GM12878 (cell line): Measurements from ENCODE around the gene SEC16B. TPM values are rescaled to one million over a fixed set of nuclear protein-coding genes. Genes with fewer than 3 reads are reported as not detected.

ENCODE experiments used
- ATAC-seq: fragments of 200-7000 bp; cut with Tn5 transposase; 3 replicates; pipeline ENCODE4 v1.9.1; 2020; ENCODE audit warnings: mild to moderate bottlenecking, moderate library complexity
- BruUV-seq: library from RNA; stranded (reverse); fragments of 400-500 nt; replicated peaks from 2 replicates; lab custom pipeline; 2021; lab: Mats Ljungman, UMichigan
- CTCF ChIA-PET: fragments of 300-600 bp; sonication (Branson Sonifier 250); formaldehyde crosslinking; extraction: SDS; loops from one replicate; lab custom pipeline; 2021; ENCODE audit warnings: inconsistent platforms; lab: Yijun Ruan, JAX
- POLR2A ChIA-PET: fragments of 350-600 bp; formaldehyde crosslinking; extraction: SDS; loops from one replicate; lab custom pipeline; 2021; ENCODE audit warnings: inconsistent platforms; lab: Charles Lee
- RAD21 ChIA-PET: fragments of 300-600 bp; sonication (Branson Sonifier 250); formaldehyde crosslinking; loops from one replicate; lab custom pipeline; 2023; ENCODE audit warnings: antibody characterized with exemption; ENCODE audit not compliant: unreplicated experiment; lab: Charles Lee
- SMC1A ChIA-PET: fragments of 300-600 bp; sonication (Branson Sonifier 250); formaldehyde crosslinking; loops from one replicate; lab custom pipeline; 2023; ENCODE audit not compliant: unreplicated experiment, uncharacterized antibody; lab: Charles Lee
- DNase-seq: peaks from one replicate; pipeline ENCODE4 v3.0.0-alpha.2; 2011; ENCODE audit warnings: low read depth, low spot score
- FAIRE-seq: peaks from 3 replicates; lab custom pipeline; 2011; peaks lifted over from hg19 to GRCh38; lab: Jason Lieb, UNC
- H2AFZ ChIP-seq: 2 replicates; pipeline ENCODE4 v1.6.0; 2011; ENCODE audit warnings: low read depth, low read length, control low read depth; ENCODE audit not compliant: control insufficient read depth
- H3K27ac ChIP-seq: 2 replicates; pipeline ENCODE4 v1.5.1; 2011; ENCODE audit warnings: control low read depth; ENCODE audit not compliant: control insufficient read depth, insufficient read depth
- H3K27me3 ChIP-seq, 2 experiments: replicated peaks in 1 of 2; 2 replicates each; pipeline versions ENCODE4 v1.6.0 to v1.6.1; 2011; ENCODE audit warnings: low read length in 1 of 2; ENCODE audit not compliant: control insufficient read depth in 2 of 2, insufficient read depth in 2 of 2
- H3K36me3 ChIP-seq, 2 experiments: 2 replicates each; pipeline ENCODE4 v1.5.1; 2011; ENCODE audit warnings: low read length in 1 of 2; ENCODE audit not compliant: control insufficient read depth in 2 of 2, insufficient read depth in 2 of 2
- H3K4me1 ChIP-seq: 2 replicates; pipeline ENCODE4 v1.6.1; 2011; ENCODE audit warnings: mild to moderate bottlenecking, low read length, moderate library complexity, mixed read lengths; ENCODE audit not compliant: control insufficient read depth, insufficient read depth
- H3K4me2 ChIP-seq: 2 replicates; pipeline ENCODE4 v1.6.0; 2011; ENCODE audit warnings: control low read depth; ENCODE audit not compliant: control insufficient read depth, insufficient read depth
- H3K4me3 ChIP-seq: fragments of 200-600 bp; sonication (generic); 2 replicates; pipeline ENCODE4 v1.5.1; 2016
- H3K79me2 ChIP-seq: 2 replicates; pipeline ENCODE4 v1.6.0; 2011; ENCODE audit warnings: low read length; ENCODE audit not compliant: control insufficient read depth, insufficient read depth
- H3K9ac ChIP-seq: 2 replicates; pipeline ENCODE4 v1.8.0; 2011; ENCODE audit warnings: low read length, control low read depth, mixed read lengths; ENCODE audit not compliant: control insufficient read depth, insufficient read depth
- H3K9me3 ChIP-seq: replicated peaks from 3 replicates; pipeline ENCODE4 v1.5.1; 2011; ENCODE audit warnings: mild to moderate bottlenecking, low read length; ENCODE audit not compliant: control insufficient read depth, insufficient read depth
- H4K20me1 ChIP-seq: 2 replicates; pipeline ENCODE4 v1.6.0; 2011; ENCODE audit not compliant: control insufficient read depth, insufficient read depth
- BRCA1 ChIP-seq: IDR thresholded peaks from 2 replicates; pipeline ENCODE4 v1.6.1; 2011; ENCODE audit warnings: low read depth, low read length, improper control_type of control experiment
- HDAC2 ChIP-seq: fragments of 200-600 bp; sonication (generic); IDR thresholded peaks from 2 replicates; pipeline ENCODE4 v1.6.1; 2017
- MTA2 ChIP-seq: fragments of 450-650 bp; IDR thresholded peaks from 2 replicates; pipeline ENCODE4 v1.6.1; 2016; ENCODE audit warnings: low read depth, mild to moderate bottlenecking, moderate library complexity
- NFYB ChIP-seq: IDR thresholded peaks from 2 replicates; pipeline ENCODE4 v1.6.1; 2011; ENCODE audit warnings: low read depth, mild to moderate bottlenecking, low read length, improper control_type of control experiment, moderate library complexity; ENCODE audit not compliant: insufficient read depth
- NR2C2 ChIP-seq: IDR thresholded peaks from 2 replicates; pipeline ENCODE4 v1.6.1; 2011; ENCODE audit warnings: borderline replicate concordance, low read depth; ENCODE audit not compliant: control insufficient read depth, insufficient read length
- POLR2AphosphoS2 ChIP-seq: IDR thresholded peaks from 2 replicates; pipeline ENCODE4 v1.6.1; 2011; ENCODE audit warnings: low read depth, mild to moderate bottlenecking, low read length, improper control_type of control experiment, moderate library complexity
- RELA ChIP-seq: fragments of 450-650 bp; IDR thresholded peaks from 2 replicates; pipeline ENCODE4 v1.8.0; 2014; ENCODE audit warnings: borderline replicate concordance; ENCODE audit not compliant: partially characterized antibody
- YBX1 ChIP-seq: fragments of 450-650 bp; IDR thresholded peaks from 2 replicates; pipeline ENCODE4 v1.6.1; 2016; ENCODE audit warnings: antibody characterized with exemption
- ZSCAN29 ChIP-seq: fragments of 450-650 bp; IDR thresholded peaks from 2 replicates; pipeline ENCODE4 v1.6.1; 2017; ENCODE audit warnings: mild to moderate bottlenecking, moderate library complexity
- WGBS: methylation state at CpG from one replicate; pipeline ENCODE4 v1.1.6; 2016; ENCODE audit warnings: low lambda C conversion rate; ENCODE audit not compliant: insufficient replicate concordance, insufficient coverage; ENCODE audit errors: missing lambda C conversion rate; 5-methylcytosine and 5-hydroxymethylcytosine counted together
- in situ Hi-C: fragments of 300-500 bp; cut with MboI; formaldehyde crosslinking; loops from 9 replicates; pipeline ENCODE4 v1.14.3; 2018; ENCODE audit warnings: mixed read lengths
- intact Hi-C: fragments of 100-400 bp; cut with micrococcal nuclease; formaldehyde crosslinking; loops from one replicate; pipeline ENCODE4 v1.14.2; 2022; ENCODE audit not compliant: unreplicated experiment
- polyA plus RNA-seq, 11 experiments: library from polyadenylated mRNA; depleted of rRNA in 4 of 11; unstranded in 6 of 11; stranded (reverse) in 5 of 11; fragments of >200 nt; fragmentation: Nextera tagmentation in 4 of 11; fragmentation: Illumina TruSeq in 1 of 11; extraction: Ambion mirVana in 4 of 11; extraction: Trizol in 1 of 11; gene quantifications; 1 replicate in 1 of 11; 2 replicates in 10 of 11; pipeline versions ENCODE4 v1.2.1 to v1.2.3, GENCODE V29; 2011 to 2016; ENCODE audit warnings: inconsistent platforms in 2 of 11, missing spikeins in 2 of 11, low read depth in 1 of 11
- total RNA-seq, 4 experiments: library from RNA; depleted of rRNA in 3 of 4; stranded (reverse); fragments of >200 nt in 3 of 4; fragmentation: Illumina TruSeq in 1 of 4; extraction: Trizol in 1 of 4; gene quantifications; 2 replicates each; pipeline versions ENCODE4 v1.2.1 to v1.2.3, GENCODE V29; 2013 to 2021
- TF ChIP-seq, protein P1 (sequence below): fragments of 450-650 bp; IDR thresholded peaks from 2 replicates; pipeline ENCODE4 v1.6.1; 2017; ENCODE audit warnings: borderline replicate concordance
- TF ChIP-seq, protein P2 (sequence below): IDR thresholded peaks from 2 replicates; pipeline ENCODE4 v1.6.1; 2012; ENCODE audit warnings: low read length, inconsistent platforms
- TF ChIP-seq, protein P3 (sequence below): IDR thresholded peaks from 2 replicates; pipeline ENCODE4 v1.6.1; 2011; ENCODE audit warnings: borderline replicate concordance, low read depth, mild to moderate bottlenecking, moderate library complexity, low read length; ENCODE audit not compliant: insufficient read depth, poor library complexity, severe bottlenecking
- TF ChIP-seq, protein P4 (sequence below): fragments of 450-650 bp; IDR thresholded peaks from 2 replicates; pipeline ENCODE4 v1.6.1; 2014; ENCODE audit warnings: mild to moderate bottlenecking

SEC16B gene
- total and polyA plus RNA-seq, 10 of the 15 experiments (the other 5 are each of a cell fraction or from before 2014, with no cell fraction given): 0.10 to 0.94 (median 0.17) TPM; not detected in 2

DNA sequence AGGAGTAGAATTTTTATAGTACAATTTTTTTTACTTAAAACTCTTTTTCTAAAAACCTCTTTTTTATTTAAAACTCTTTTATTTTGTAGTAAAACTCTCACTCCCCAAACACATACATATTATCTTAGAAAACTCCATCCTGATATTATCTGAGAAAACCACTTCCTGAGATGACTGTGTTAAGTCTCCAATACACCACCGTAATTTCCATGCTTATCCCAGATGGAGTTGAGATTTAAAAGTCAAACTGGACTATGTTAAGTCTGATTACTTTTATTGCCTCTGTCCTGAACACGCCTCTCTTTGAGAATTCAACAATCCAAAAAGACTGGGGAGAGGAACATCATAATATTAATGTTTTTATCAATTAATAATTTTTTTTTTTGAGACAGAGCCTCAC, 3.7 kb downstream of the SEC16B start:
- Histone ChIP-seq H2AFZ (no peak overlapping the region), H4K20me1 (no peaks in the 10 kb centered on the region), H3K36me3 (no peaks in the 10 kb centered on the region), H3K79me2 (no peaks in the 10 kb centered on the region), H3K4me3 (no peak overlapping the region), H3K27me3 (no peaks in the 10 kb centered on the region), H3K9me3 (no peaks in the 10 kb centered on the region), H3K4me2 (no peak overlapping the region), H3K4me1 (no peaks in the 10 kb centered on the region), H3K27ac (no peak overlapping the region)
- SMC1A ChIA-PET: no interaction called here
- BruUV-seq: no TSS peak
- RAD21 ChIA-PET: no interaction called here
- POLR2A ChIA-PET: no interaction called here
- FAIRE-seq (no peak), DNase-seq (no peak), ATAC-seq (no peak)
- in situ Hi-C loops: no loop called here
- CTCF ChIA-PET: no interaction called here
- TF ChIP-seq MTA2 (no peak), RELA (no peak)
- TF ChIP-seq, all 136 proteins: peak for 0
- no peak overlapping the region for H3K9ac ChIP-seq
- WGBS: 17% methylated on average over 2 of the region's 2 CpGs
- intact Hi-C loops: no loop called here

DNA sequence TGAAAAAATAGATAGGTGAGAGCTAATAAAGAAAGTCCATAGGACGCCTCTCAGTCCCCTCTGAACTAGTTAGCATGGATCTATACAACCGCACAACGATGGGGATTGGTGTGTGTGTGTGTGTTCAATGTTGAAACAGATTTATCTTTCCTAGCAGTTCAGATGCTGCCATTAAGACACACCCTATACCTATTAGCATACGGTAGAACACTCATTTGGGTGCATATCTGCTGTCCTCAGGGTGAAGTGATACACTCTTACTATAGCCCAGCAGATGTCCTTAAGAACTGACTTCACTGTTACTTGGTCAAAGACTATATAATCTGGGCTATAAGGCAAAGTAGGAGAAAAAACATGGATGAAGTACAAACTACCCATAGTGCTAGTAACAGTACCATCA, 4.6 kb downstream of the SEC16B start:
- in situ Hi-C loops: no loop called here
- FAIRE-seq: no peak
- TF ChIP-seq RELA: no peak
- no peak for TF ChIP-seq HDAC2
- TF ChIP-seq YBX1: no peak
- TF ChIP-seq, protein P1, sequence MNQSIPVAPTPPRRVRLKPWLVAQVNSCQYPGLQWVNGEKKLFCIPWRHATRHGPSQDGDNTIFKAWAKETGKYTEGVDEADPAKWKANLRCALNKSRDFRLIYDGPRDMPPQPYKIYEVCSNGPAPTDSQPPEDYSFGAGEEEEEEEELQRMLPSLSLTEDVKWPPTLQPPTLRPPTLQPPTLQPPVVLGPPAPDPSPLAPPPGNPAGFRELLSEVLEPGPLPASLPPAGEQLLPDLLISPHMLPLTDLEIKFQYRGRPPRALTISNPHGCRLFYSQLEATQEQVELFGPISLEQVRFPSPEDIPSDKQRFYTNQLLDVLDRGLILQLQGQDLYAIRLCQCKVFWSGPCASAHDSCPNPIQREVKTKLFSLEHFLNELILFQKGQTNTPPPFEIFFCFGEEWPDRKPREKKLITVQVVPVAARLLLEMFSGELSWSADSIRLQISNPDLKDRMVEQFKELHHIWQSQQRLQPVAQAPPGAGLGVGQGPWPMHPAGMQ: no peak
- no peak for TF ChIP-seq NFYB
- TF ChIP-seq ZSCAN29: no peak
- TF ChIP-seq, protein P2, sequence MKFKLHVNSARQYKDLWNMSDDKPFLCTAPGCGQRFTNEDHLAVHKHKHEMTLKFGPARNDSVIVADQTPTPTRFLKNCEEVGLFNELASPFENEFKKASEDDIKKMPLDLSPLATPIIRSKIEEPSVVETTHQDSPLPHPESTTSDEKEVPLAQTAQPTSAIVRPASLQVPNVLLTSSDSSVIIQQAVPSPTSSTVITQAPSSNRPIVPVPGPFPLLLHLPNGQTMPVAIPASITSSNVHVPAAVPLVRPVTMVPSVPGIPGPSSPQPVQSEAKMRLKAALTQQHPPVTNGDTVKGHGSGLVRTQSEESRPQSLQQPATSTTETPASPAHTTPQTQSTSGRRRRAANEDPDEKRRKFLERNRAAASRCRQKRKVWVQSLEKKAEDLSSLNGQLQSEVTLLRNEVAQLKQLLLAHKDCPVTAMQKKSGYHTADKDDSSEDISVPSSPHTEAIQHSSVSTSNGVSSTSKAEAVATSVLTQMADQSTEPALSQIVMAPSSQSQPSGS: no peak
- TF ChIP-seq, protein P3, sequence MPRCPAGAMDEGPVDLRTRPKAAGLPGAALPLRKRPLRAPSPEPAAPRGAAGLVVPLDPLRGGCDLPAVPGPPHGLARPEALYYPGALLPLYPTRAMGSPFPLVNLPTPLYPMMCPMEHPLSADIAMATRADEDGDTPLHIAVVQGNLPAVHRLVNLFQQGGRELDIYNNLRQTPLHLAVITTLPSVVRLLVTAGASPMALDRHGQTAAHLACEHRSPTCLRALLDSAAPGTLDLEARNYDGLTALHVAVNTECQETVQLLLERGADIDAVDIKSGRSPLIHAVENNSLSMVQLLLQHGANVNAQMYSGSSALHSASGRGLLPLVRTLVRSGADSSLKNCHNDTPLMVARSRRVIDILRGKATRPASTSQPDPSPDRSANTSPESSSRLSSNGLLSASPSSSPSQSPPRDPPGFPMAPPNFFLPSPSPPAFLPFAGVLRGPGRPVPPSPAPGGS: no peak
- TF ChIP-seq, protein P4, sequence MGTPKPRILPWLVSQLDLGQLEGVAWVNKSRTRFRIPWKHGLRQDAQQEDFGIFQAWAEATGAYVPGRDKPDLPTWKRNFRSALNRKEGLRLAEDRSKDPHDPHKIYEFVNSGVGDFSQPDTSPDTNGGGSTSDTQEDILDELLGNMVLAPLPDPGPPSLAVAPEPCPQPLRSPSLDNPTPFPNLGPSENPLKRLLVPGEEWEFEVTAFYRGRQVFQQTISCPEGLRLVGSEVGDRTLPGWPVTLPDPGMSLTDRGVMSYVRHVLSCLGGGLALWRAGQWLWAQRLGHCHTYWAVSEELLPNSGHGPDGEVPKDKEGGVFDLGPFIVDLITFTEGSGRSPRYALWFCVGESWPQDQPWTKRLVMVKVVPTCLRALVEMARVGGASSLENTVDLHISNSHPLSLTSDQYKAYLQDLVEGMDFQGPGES: no peak
- TF ChIP-seq POLR2AphosphoS2: no peak
- no peak for TF ChIP-seq BRCA1
- no peak for TF ChIP-seq NR2C2

More for the DNA sequence above, 4.6 kb downstream of the SEC16B start:
- ChIA-PET POLR2A (no interaction called here), SMC1A (no interaction called here), CTCF (interaction anchor here (1.6 kb wide), 1 partner anchor 19 kb away, joined by 3 read pairs; no protein-coding TSS in a partner anchor), RAD21 (interaction anchor here (0.6 kb wide), 1 partner anchor 134 kb away, joined by 3 read pairs; no protein-coding TSS in a partner anchor)
- Histone ChIP-seq H3K79me2 (no peaks in the 10 kb centered on the region), H3K4me3 (no peak overlapping the region), H4K20me1 (no peaks in the 10 kb centered on the region), H3K27ac (no peak overlapping the region), H3K4me1 (no peaks in the 10 kb centered on the region), H3K9me3 (no peaks in the 10 kb centered on the region), H3K36me3 (no peaks in the 10 kb centered on the region), H2AFZ (no peak overlapping the region), H3K9ac (no peak overlapping the region), H3K27me3 (no peaks in the 10 kb centered on the region), H3K4me2 (no peak overlapping the region)
- BruUV-seq: no TSS peak
- DNase-seq (no peak), ATAC-seq (no peak)
- intact Hi-C loops: no loop called here
- 51% methylated on average over 4 of the region's 4 CpGs for WGBS
